ENCODE measurements around the gene PHLDA3. TPM values are rescaled to one million over a fixed set of nuclear protein-coding genes. Genes with fewer than 3 reads are reported as not detected.

Gene PHLDA3
- total RNA-seq, 1 experiment from 2014 or later, result 10.5 TPM

- H3K36me3 Mint-ChIP-seq (ENCODE audit: insufficient read depth, unreplicated experiment), result peaks cover 27% of the 10 kb centered on the region
- H3K27me3 Mint-ChIP-seq (ENCODE audit: insufficient read depth, unreplicated experiment), result no peaks in the 10 kb centered on the region
- Histone ChIP-seq H3K4me3 (ENCODE audit: low read depth, low read length) (no peak overlapping the region), H3K36me3 (ENCODE audit: control insufficient read depth, insufficient read depth, low read length) (no peaks in the 10 kb centered on the region), H3K4me1 (peaks cover 48% of the 10 kb centered on the region), H3K27me3 (replicated peaks; ENCODE audit: control insufficient read depth, insufficient read depth, low read length) (no peaks in the 10 kb centered on the region), H3K9me3 (no peaks in the 10 kb centered on the region)
- ChIA-PET POLR2A (interaction anchor here (0.5 kb wide), 1 partner anchor 16 kb away, joined by 3 read pairs; no protein-coding TSS in a partner anchor), CTCF (interaction anchor here (4.3 to 6.2 kb wide), 2 partner anchors 13 to 18 kb away, joined by 22 to 46 read pairs; no protein-coding TSS in a partner anchor)
- no peak for DNase-seq
- H3K9me3 Mint-ChIP-seq (ENCODE audit: unreplicated experiment), result no peaks in the 10 kb centered on the region
- peak overlapping the region; percentile 28 for H3K27ac Mint-ChIP-seq (ENCODE audit: unreplicated experiment)
- BruUV-seq (replicated peaks), result no TSS peak
- intact Hi-C loops (cut with micrococcal nuclease; ENCODE audit: unreplicated experiment), result no loop called here
- TF ChIP-seq, protein P1, sequence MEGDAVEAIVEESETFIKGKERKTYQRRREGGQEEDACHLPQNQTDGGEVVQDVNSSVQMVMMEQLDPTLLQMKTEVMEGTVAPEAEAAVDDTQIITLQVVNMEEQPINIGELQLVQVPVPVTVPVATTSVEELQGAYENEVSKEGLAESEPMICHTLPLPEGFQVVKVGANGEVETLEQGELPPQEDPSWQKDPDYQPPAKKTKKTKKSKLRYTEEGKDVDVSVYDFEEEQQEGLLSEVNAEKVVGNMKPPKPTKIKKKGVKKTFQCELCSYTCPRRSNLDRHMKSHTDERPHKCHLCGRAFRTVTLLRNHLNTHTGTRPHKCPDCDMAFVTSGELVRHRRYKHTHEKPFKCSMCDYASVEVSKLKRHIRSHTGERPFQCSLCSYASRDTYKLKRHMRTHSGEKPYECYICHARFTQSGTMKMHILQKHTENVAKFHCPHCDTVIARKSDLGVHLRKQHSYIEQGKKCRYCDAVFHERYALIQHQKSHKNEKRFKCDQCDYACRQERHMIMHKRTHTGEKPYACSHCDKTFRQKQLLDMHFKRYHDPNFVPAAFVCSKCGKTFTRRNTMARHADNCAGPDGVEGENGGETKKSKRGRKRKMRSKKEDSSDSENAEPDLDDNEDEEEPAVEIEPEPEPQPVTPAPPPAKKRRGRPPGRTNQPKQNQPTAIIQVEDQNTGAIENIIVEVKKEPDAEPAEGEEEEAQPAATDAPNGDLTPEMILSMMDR (IDR thresholded peaks at IDR 0.05; ENCODE audit: insufficient read depth in 1 of 2, low read depth in 1 of 2, low read length in 1 of 2, severe bottlenecking in 1 of 2, unreplicated experiment in 1 of 2), result no peak
- H3K4me1 Mint-ChIP-seq (ENCODE audit: low read depth, unreplicated experiment), result peaks cover 26% of the 10 kb centered on the region
- no peak overlapping the region for H3K4me3 Mint-ChIP-seq (ENCODE audit: unreplicated experiment)
Measured at GRCh38 chr1:201499795-201500669, 31.0 kb upstream of the PHLDA3 start.

- H3K27ac Mint-ChIP-seq (ENCODE audit: unreplicated experiment), result peak overlapping the region; percentile 42
- intact Hi-C loops (cut with micrococcal nuclease; ENCODE audit: unreplicated experiment), result no loop called here
- peaks cover 31% of the 10 kb centered on the region for H3K36me3 Mint-ChIP-seq (ENCODE audit: insufficient read depth, unreplicated experiment)
- no peak for DNase-seq
- TF ChIP-seq, protein P1 (IDR thresholded peaks at IDR 0.05; ENCODE audit: insufficient read depth in 1 of 2, low read depth in 1 of 2, low read length in 1 of 2, severe bottlenecking in 1 of 2, unreplicated experiment in 1 of 2), result no peak
- no peaks in the 10 kb centered on the region for H3K9me3 Mint-ChIP-seq (ENCODE audit: unreplicated experiment)
- H3K36me3 ChIP-seq (ENCODE audit: control insufficient read depth, insufficient read depth, low read length), result no peaks in the 10 kb centered on the region
- H3K9me3 ChIP-seq, result no peaks in the 10 kb centered on the region
- peaks cover 26% of the 10 kb centered on the region for H3K4me1 Mint-ChIP-seq (ENCODE audit: low read depth, unreplicated experiment)
- no peaks in the 10 kb centered on the region for H3K27me3 Mint-ChIP-seq (ENCODE audit: insufficient read depth, unreplicated experiment)
- H3K4me1 ChIP-seq, result peaks cover 45% of the 10 kb centered on the region
- ChIA-PET CTCF (interaction anchor here (4.3 kb wide), 1 partner anchor 14 kb away, joined by 22 read pairs; no protein-coding TSS in a partner anchor), POLR2A (no interaction called here)
- no peaks in the 10 kb centered on the region for H3K27me3 ChIP-seq (replicated peaks; ENCODE audit: control insufficient read depth, insufficient read depth, low read length)
- H3K4me3 ChIP-seq (ENCODE audit: low read depth, low read length), result no peak overlapping the region
- H3K4me3 Mint-ChIP-seq (ENCODE audit: unreplicated experiment), result no peak overlapping the region
- no TSS peak for BruUV-seq (replicated peaks)
Measured at GRCh38 chr1:201499191-201499590, 30.2 kb upstream of the PHLDA3 start.

- no peaks in the 10 kb centered on the region for H3K27me3 Mint-ChIP-seq (ENCODE audit: insufficient read depth, unreplicated experiment)
- DNase-seq, result no peak
- no TSS peak for BruUV-seq (replicated peaks)
- H3K36me3 Mint-ChIP-seq (ENCODE audit: insufficient read depth, unreplicated experiment), result peaks cover 33% of the 10 kb centered on the region
- H3K4me3 Mint-ChIP-seq (ENCODE audit: unreplicated experiment), result no peak overlapping the region
- H3K9me3 Mint-ChIP-seq (ENCODE audit: unreplicated experiment), result no peaks in the 10 kb centered on the region
- Histone ChIP-seq H3K27me3 (replicated peaks; ENCODE audit: control insufficient read depth, insufficient read depth, low read length) (no peaks in the 10 kb centered on the region), H3K9me3 (no peaks in the 10 kb centered on the region), H3K36me3 (ENCODE audit: control insufficient read depth, insufficient read depth, low read length) (no peaks in the 10 kb centered on the region; the same call in 1 of the 2 replicates), H3K4me1 (peaks cover 45% of the 10 kb centered on the region), H3K4me3 (ENCODE audit: low read depth, low read length) (no peak overlapping the region)
- peaks cover 28% of the 10 kb centered on the region for H3K4me1 Mint-ChIP-seq (ENCODE audit: low read depth, unreplicated experiment)
- ChIA-PET POLR2A (no interaction called here), CTCF (interaction anchor here (1.0 to 4.3 kb wide), 2 partner anchors 14 to 51 kb away, joined by 3 to 22 read pairs; no protein-coding TSS in a partner anchor)
- TF ChIP-seq, protein P1 (IDR thresholded peaks at IDR 0.05; ENCODE audit: insufficient read depth in 1 of 2, low read depth in 1 of 2, low read length in 1 of 2, severe bottlenecking in 1 of 2, unreplicated experiment in 1 of 2), result no peak
- intact Hi-C loops (cut with micrococcal nuclease; ENCODE audit: unreplicated experiment), result no loop called here
- no peak overlapping the region for H3K27ac Mint-ChIP-seq (ENCODE audit: unreplicated experiment)
Measured at GRCh38 chr1:201498621-201499020, 29.6 kb upstream of the PHLDA3 start.
